Thoracic aorta (tissue), 2 donors: Measurements from ENCODE around the gene CAPN10. TPM values are rescaled to one million over a fixed set of nuclear protein-coding genes. Genes with fewer than 3 reads are reported as not detected.

Experiments used
- ATAC-seq: fragments of 150-250 bp; one replicate; pipeline ENCODE4 v1.8.0; 2017; ENCODE audit warnings: low read depth; ENCODE audit not compliant: insufficient number of reproducible peaks, low FRiP score
- DNase-seq: peaks from one replicate; pipeline ENCODE4 v3.0.0-alpha.2; 2020; ENCODE audit warnings: low spot score
- H3K27ac ChIP-seq, 2 donors: fragments of 200-600 bp; sonication (generic); 1 replicate in 1 of 2; 2 replicates in 1 of 2; pipeline ENCODE4 v1.5.1; 2016; ENCODE audit warnings: mild to moderate bottlenecking in 2 of 2, moderate library complexity in 2 of 2
- H3K27me3 ChIP-seq: fragments of 200-600 bp; sonication (generic); replicated peaks from 2 replicates; pipeline ENCODE4 v1.6.0; 2016; ENCODE audit warnings: mild to moderate bottlenecking; ENCODE audit not compliant: insufficient read depth
- H3K36me3 ChIP-seq: fragments of 200-600 bp; sonication (generic); one replicate; pipeline ENCODE4 v1.5.1; 2016
- H3K4me1 ChIP-seq, 2 donors: fragments of 200-600 bp; sonication (generic); 1 replicate in 1 of 2; 2 replicates in 1 of 2; pipeline versions ENCODE4 v1.5.1 to v1.6.0; 2016; ENCODE audit warnings: low read depth in 2 of 2, mild to moderate bottlenecking in 1 of 2; ENCODE audit not compliant: control insufficient read depth in 1 of 2
- H3K4me3 ChIP-seq: fragments of 200-600 bp; sonication (generic); 2 replicates; pipeline ENCODE4 v1.5.1; 2016; ENCODE audit warnings: mild to moderate bottlenecking
- H3K9me3 ChIP-seq: fragments of 200-600 bp; sonication (generic); 2 replicates; pipeline ENCODE4 v1.5.1; 2016
- total RNA-seq, 2 donors: library from RNA; depleted of rRNA; stranded (reverse); fragments of >200 nt; gene quantifications; one replicate each; pipeline versions ENCODE4 v1.1.0 to v1.2.3, GENCODE V29; 2016
- TF ChIP-seq, protein P1 (sequence below): fragments of 200-600 bp; sonication (generic); IDR thresholded peaks from one replicate; pipeline ENCODE4 v1.5.1; 2019; ENCODE audit warnings: antibody characterized with exemption

Gene CAPN10
- total RNA-seq, 2 donors from 2014 or later, result 33.3 to 38.2 TPM

DNA sequence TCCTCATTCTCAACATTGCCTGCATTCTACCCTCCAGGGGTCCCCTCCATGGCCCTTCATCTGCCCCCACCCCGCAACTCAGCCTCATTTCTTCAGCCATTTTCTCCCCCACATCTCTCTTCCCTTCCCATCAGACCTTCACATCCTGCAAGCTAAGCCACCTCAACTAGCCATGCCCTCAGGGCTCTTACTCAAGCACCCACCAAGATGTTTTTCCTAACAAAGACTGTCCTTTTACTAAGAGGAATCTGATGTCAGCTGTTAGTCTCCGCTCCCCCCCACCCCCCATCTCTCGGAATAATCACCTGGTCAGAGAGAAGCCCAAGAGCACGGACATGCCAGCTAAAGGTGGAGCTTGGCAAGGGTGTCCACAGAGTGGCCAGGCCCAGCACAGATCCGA lies 4.7 kb upstream of the CAPN10 start:
- H3K27ac ChIP-seq, result no peak overlapping the region
- H3K36me3 ChIP-seq, result peaks cover 14% of the 10 kb centered on the region
- peaks cover 19 to 23% of the 10 kb centered on the region in 2 donors for H3K4me1 ChIP-seq
- no peaks in the 10 kb centered on the region for H3K27me3 ChIP-seq
- no peaks in the 10 kb centered on the region for H3K9me3 ChIP-seq
- no peak overlapping the region for H3K4me3 ChIP-seq
- DNase-seq (no peak), ATAC-seq (no peak)
- TF ChIP-seq, protein P1, sequence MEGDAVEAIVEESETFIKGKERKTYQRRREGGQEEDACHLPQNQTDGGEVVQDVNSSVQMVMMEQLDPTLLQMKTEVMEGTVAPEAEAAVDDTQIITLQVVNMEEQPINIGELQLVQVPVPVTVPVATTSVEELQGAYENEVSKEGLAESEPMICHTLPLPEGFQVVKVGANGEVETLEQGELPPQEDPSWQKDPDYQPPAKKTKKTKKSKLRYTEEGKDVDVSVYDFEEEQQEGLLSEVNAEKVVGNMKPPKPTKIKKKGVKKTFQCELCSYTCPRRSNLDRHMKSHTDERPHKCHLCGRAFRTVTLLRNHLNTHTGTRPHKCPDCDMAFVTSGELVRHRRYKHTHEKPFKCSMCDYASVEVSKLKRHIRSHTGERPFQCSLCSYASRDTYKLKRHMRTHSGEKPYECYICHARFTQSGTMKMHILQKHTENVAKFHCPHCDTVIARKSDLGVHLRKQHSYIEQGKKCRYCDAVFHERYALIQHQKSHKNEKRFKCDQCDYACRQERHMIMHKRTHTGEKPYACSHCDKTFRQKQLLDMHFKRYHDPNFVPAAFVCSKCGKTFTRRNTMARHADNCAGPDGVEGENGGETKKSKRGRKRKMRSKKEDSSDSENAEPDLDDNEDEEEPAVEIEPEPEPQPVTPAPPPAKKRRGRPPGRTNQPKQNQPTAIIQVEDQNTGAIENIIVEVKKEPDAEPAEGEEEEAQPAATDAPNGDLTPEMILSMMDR, result no peak

DNA sequence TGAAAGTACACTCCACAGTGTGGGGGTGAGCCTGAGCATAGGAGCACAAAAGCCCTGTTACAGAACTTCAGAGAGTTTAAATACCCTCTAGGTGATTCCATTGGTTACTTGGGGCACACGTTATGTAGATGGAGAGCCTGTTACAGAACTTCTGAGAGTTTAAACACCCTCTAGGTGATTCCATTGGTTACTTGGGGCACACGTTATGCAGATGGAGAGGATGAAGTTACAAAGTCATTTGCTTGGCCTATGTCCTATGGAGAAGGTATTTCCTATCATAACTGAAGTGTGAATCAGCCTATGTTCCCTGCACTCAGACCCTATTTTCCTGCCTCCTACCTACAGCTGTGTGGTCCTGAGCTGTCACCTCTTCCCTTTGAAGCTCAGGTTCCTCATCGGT lies 3.8 kb upstream of the CAPN10 start:
- Histone ChIP-seq H3K27me3 (no peaks in the 10 kb centered on the region), H3K27ac (no peak overlapping the region), H3K4me3 (no peak overlapping the region), H3K36me3 (peaks cover 5% of the 10 kb centered on the region), H3K4me1 (peaks cover 25 to 30% of the 10 kb centered on the region in 2 donors), H3K9me3 (no peaks in the 10 kb centered on the region)
- no peak for ATAC-seq
- no peak for DNase-seq
- TF ChIP-seq, protein P1, result no peak

DNA sequence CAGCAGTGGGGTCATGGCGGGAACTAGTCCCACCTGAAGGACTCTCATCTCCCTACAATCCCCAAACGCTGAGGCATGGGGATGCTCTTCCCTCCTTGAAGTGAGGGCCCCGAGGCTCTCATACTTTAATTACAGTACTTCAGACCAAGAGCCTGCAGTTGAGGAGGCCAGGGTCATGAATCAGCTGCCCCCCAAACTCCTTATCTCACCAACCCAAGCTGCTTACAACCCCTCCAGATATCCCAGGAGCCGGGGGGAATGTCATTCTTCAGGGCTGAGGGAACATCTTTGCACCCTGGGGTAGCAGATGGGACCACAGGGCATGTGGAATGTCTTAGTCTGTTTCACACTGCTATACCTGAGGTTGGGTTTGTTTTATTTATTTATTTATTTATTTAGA lies 2.8 kb upstream of the CAPN10 start:
- DNase-seq, result no peak
- H3K4me1 ChIP-seq, result peaks cover 32 to 40% of the 10 kb centered on the region in 2 donors
- H3K4me3 ChIP-seq, result no peak overlapping the region

DNA sequence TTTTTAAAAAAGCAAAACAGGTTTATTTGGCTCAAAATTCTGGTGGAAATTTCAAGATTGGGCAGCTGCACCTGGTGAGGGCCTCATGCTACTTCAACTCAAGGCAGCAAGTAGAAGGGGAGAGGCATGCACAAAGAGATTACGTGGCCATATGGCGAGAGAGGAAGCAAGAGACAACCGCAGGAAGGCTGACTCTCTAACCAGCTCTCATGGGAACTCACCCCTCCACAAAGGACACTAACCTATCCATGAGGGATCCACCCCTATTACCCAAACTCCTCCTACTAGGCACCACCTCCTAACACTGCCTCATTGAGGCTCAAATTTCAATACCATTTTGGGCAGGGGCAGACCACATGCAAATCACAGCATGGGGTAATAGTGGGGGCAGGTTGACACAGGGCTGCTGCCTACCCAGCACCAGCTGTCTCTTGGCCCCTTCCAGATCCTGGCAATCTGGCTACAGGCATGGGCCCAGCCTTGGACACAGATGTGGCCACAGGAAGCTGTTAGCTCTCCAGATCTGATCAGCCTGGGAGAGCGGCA lies 2.0 kb upstream of the CAPN10 start:
- DNase-seq, result no peak
- TF ChIP-seq, protein P1, result no peak
- H3K27ac ChIP-seq, result no peak overlapping the region
- H3K9me3 ChIP-seq, result no peaks in the 10 kb centered on the region
- no peak for ATAC-seq
- H3K27me3 ChIP-seq, result no peaks in the 10 kb centered on the region
- peak overlapping the region; percentile 91 for H3K4me3 ChIP-seq
- H3K4me1 ChIP-seq, result peaks cover 32 to 39% of the 10 kb centered on the region in 2 donors
- H3K36me3 ChIP-seq, result no peaks in the 10 kb centered on the region

More for the DNA sequence above, 2.8 kb upstream of the CAPN10 start:
- TF ChIP-seq, protein P1, result no peak
- H3K27ac ChIP-seq, result no peak overlapping the region
- H3K36me3 ChIP-seq, result no peaks in the 10 kb centered on the region
- H3K27me3 ChIP-seq, result no peaks in the 10 kb centered on the region
- no peaks in the 10 kb centered on the region for H3K9me3 ChIP-seq
- no peak for ATAC-seq

DNA sequence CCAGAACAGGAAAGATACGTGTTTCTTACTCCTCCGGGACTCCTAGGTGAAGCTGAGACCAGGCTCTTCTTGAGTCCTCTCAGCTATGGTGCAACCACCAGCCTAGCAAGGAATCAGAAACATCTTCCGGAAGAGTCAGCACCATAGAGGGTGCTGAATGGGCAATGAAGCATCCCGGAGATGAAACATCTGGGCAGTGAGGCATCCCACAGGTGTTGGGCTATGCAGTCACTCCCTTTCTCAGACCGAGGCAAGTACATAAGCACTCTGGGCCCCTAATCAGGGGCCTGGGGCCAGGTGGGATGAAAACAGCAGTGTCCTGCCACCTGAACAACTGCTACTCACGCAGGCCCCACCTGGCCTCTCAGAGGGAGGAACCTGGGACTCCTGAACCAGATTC lies 1.4 kb upstream of the CAPN10 start:
- ATAC-seq, result no peak
- Histone ChIP-seq H3K27me3 (no peaks in the 10 kb centered on the region), H3K4me3 (peak overlapping the region; percentile 91), H3K36me3 (no peaks in the 10 kb centered on the region), H3K4me1 (peaks cover 27 to 34% of the 10 kb centered on the region in 2 donors), H3K27ac (no peak overlapping the region), H3K9me3 (no peaks in the 10 kb centered on the region)
- no peak for DNase-seq
- TF ChIP-seq, protein P1, result no peak
